SK-N-SH treated with all-trans-retinoic acid at 6 μM for 48 hours (cell line): Measurements from ENCODE around the gene LHFPL3.

Source experiments
- ATAC-seq: fragments of 200-7000 bp; cut with Tn5 transposase; 3 replicates; pipeline ENCODE4 v1.9.1; 2020; ENCODE audit warnings: mild to moderate bottlenecking, moderate library complexity
- ARNTL ChIP-seq: fragments of 450-650 bp; formaldehyde crosslinking; IDR thresholded peaks from 2 replicates; pipeline ENCODE4 v1.5.0; 2020; ENCODE audit warnings: low read depth, mild to moderate bottlenecking, moderate library complexity, borderline replicate concordance
- BACH2 ChIP-seq: fragments of 250-450 bp; sonication (Bioruptor Pico); IDR thresholded peaks from 2 replicates; pipeline ENCODE4 v1.9.0; 2021; ENCODE audit warnings: mild to moderate bottlenecking, borderline replicate concordance
- CREB5 ChIP-seq: fragments of 250-450 bp; sonication (Bioruptor Pico); IDR thresholded peaks from 2 replicates; pipeline ENCODE4 v1.5.1; 2020; ENCODE audit warnings: low read depth, mild to moderate bottlenecking, moderate library complexity
- CSDC2 ChIP-seq: fragments of 250-450 bp; sonication (Bioruptor Pico); IDR thresholded peaks from 2 replicates; pipeline ENCODE4 v1.5.0; 2020; ENCODE audit warnings: mild to moderate bottlenecking, moderate library complexity
- CSRNP3 ChIP-seq: fragments of 250-450 bp; sonication (Bioruptor Pico); IDR thresholded peaks from 2 replicates; pipeline ENCODE4 v1.5.1; 2021; ENCODE audit warnings: mild to moderate bottlenecking, moderate library complexity
- ESRRG ChIP-seq: fragments of 250-450 bp; sonication (Bioruptor Pico); IDR thresholded peaks from 2 replicates; pipeline ENCODE4 v1.6.1; 2021; ENCODE audit warnings: mild to moderate bottlenecking
- GLIS3 ChIP-seq: fragments of 250-450 bp; sonication (Bioruptor Pico); IDR thresholded peaks from 2 replicates; pipeline ENCODE4 v1.5.0; 2020; ENCODE audit warnings: mild to moderate bottlenecking, moderate library complexity
- ISL1 ChIP-seq: fragments of 250-450 bp; sonication (Bioruptor Pico); IDR thresholded peaks from 2 replicates; pipeline ENCODE4 v2.1.2; 2022; ENCODE audit warnings: mild to moderate bottlenecking, moderate library complexity
- OSR1 ChIP-seq: fragments of 250-450 bp; sonication (Bioruptor Pico); IDR thresholded peaks from 2 replicates; pipeline ENCODE4 v1.8.0; 2022; ENCODE audit warnings: moderate library complexity, mild to moderate bottlenecking, inconsistent platforms
- PATZ1 ChIP-seq: fragments of 250-450 bp; sonication (Bioruptor Pico); IDR thresholded peaks from 2 replicates; pipeline ENCODE4 v1.8.0; 2020; ENCODE audit warnings: mild to moderate bottlenecking, moderate library complexity, borderline replicate concordance
- POU6F1 ChIP-seq: fragments of 250-450 bp; sonication (Bioruptor Pico); IDR thresholded peaks from 2 replicates; pipeline ENCODE4 v1.8.0; 2021; ENCODE audit warnings: low read depth, mild to moderate bottlenecking, moderate library complexity, borderline replicate concordance
- PPARA ChIP-seq: fragments of 250-450 bp; sonication (Bioruptor Pico); IDR thresholded peaks from 2 replicates; pipeline ENCODE4 v1.5.0; 2020; ENCODE audit warnings: mild to moderate bottlenecking, borderline replicate concordance
- TCF4 ChIP-seq: fragments of 250-450 bp; sonication (Bioruptor Pico); IDR thresholded peaks from 2 replicates; pipeline ENCODE4 v1.8.0; 2021; ENCODE audit warnings: mild to moderate bottlenecking, moderate library complexity, borderline replicate concordance
- TOX ChIP-seq: fragments of 250-450 bp; sonication (Bioruptor Pico); IDR thresholded peaks from 2 replicates; pipeline ENCODE4 v1.8.0; 2021; ENCODE audit warnings: mild to moderate bottlenecking, moderate library complexity, borderline replicate concordance
- ZC3H10 ChIP-seq: fragments of 250-450 bp; sonication (Bioruptor Pico); IDR thresholded peaks from 2 replicates; pipeline ENCODE4 v1.5.1; 2021; ENCODE audit warnings: mild to moderate bottlenecking, moderate library complexity
- ZFP3 ChIP-seq: fragments of 250-450 bp; sonication (Bioruptor Pico); IDR thresholded peaks from 2 replicates; pipeline ENCODE4 v1.5.0; 2020; ENCODE audit warnings: mild to moderate bottlenecking, moderate library complexity
- ZFP30 ChIP-seq: fragments of 450-650 bp; formaldehyde crosslinking; IDR thresholded peaks from 2 replicates; pipeline ENCODE4 v1.5.0; 2022; ENCODE audit warnings: mild to moderate bottlenecking, moderate library complexity
- ZNF565 ChIP-seq: fragments of 450-650 bp; formaldehyde crosslinking; conservative IDR thresholded peaks from 2 replicates; pipeline ENCODE4 v1.5.0; 2020; ENCODE audit warnings: low read depth, mild to moderate bottlenecking, moderate library complexity
- ZNF70 ChIP-seq: fragments of 450-650 bp; formaldehyde crosslinking; IDR thresholded peaks from 2 replicates; pipeline ENCODE4 v1.5.0; 2020; ENCODE audit warnings: mild to moderate bottlenecking, moderate library complexity
- ZNF8 ChIP-seq: fragments of 450-650 bp; formaldehyde crosslinking; IDR thresholded peaks from 2 replicates; pipeline ENCODE4 v1.5.0; 2020; ENCODE audit warnings: mild to moderate bottlenecking, moderate library complexity

LHFPL3 gene

GRCh38 chr7:104795086-104795485 lies 466.7 kb downstream of the LHFPL3 start:
- TF ChIP-seq BACH2, result no peak
- no peak for TF ChIP-seq ESRRG (CRISPR knock-in tag)
- TF ChIP-seq CSRNP3 (CRISPR knock-in tag), result no peak
- no peak for TF ChIP-seq ISL1 (CRISPR knock-in tag)
- TF ChIP-seq OSR1 (CRISPR knock-in tag), result no peak
- no peak for TF ChIP-seq ZNF565 (CRISPR knock-in tag)
- no peak for TF ChIP-seq PPARA (CRISPR knock-in tag)
- no peak for TF ChIP-seq CREB5 (CRISPR knock-in tag)
- TF ChIP-seq ZFP3 (CRISPR knock-in tag), result no peak
- TF ChIP-seq TCF4 (CRISPR knock-in tag), result no peak
- no peak for TF ChIP-seq PATZ1 (CRISPR knock-in tag)
- TF ChIP-seq TOX (CRISPR knock-in tag), result no peak
- TF ChIP-seq ZNF70 (CRISPR knock-in tag), result no peak
- no peak for TF ChIP-seq POU6F1
- ATAC-seq, result no peak

GRCh38 chr7:104795616-104796398 lies 467.4 kb downstream of the LHFPL3 start:
- no peak for ATAC-seq
- TF ChIP-seq CREB5 (CRISPR knock-in tag), result no peak
- TF ChIP-seq ESRRG (CRISPR knock-in tag), result no peak
- TF ChIP-seq TOX (CRISPR knock-in tag), result no peak
- no peak for TF ChIP-seq TCF4 (CRISPR knock-in tag)
- TF ChIP-seq ARNTL (CRISPR knock-in tag), result no peak
- TF ChIP-seq OSR1 (CRISPR knock-in tag), result no peak
- TF ChIP-seq ZNF565 (CRISPR knock-in tag), result no peak
- TF ChIP-seq PPARA (CRISPR knock-in tag), result no peak
- TF ChIP-seq ZNF8 (CRISPR knock-in tag), result no peak
- no peak for TF ChIP-seq ISL1 (CRISPR knock-in tag)
- no peak for TF ChIP-seq ZC3H10 (CRISPR knock-in tag)
- TF ChIP-seq ZNF70 (CRISPR knock-in tag), result no peak
- TF ChIP-seq ZFP3 (CRISPR knock-in tag), result no peak
- TF ChIP-seq CSDC2 (CRISPR knock-in tag), result no peak
- no peak for TF ChIP-seq POU6F1
- no peak for TF ChIP-seq CSRNP3 (CRISPR knock-in tag)
- TF ChIP-seq BACH2, result no peak
- no peak for TF ChIP-seq ZFP30 (CRISPR knock-in tag)
- TF ChIP-seq GLIS3 (CRISPR knock-in tag), result no peak
